LoVo (cell line): Measurements from ENCODE around the gene MPRIP.

Experiments used
- DNase-seq: peaks from one replicate; pipeline ENCODE4 v3.0.0-alpha.2; 2016; ENCODE audit warnings: low spot score

MPRIP gene

DNA sequence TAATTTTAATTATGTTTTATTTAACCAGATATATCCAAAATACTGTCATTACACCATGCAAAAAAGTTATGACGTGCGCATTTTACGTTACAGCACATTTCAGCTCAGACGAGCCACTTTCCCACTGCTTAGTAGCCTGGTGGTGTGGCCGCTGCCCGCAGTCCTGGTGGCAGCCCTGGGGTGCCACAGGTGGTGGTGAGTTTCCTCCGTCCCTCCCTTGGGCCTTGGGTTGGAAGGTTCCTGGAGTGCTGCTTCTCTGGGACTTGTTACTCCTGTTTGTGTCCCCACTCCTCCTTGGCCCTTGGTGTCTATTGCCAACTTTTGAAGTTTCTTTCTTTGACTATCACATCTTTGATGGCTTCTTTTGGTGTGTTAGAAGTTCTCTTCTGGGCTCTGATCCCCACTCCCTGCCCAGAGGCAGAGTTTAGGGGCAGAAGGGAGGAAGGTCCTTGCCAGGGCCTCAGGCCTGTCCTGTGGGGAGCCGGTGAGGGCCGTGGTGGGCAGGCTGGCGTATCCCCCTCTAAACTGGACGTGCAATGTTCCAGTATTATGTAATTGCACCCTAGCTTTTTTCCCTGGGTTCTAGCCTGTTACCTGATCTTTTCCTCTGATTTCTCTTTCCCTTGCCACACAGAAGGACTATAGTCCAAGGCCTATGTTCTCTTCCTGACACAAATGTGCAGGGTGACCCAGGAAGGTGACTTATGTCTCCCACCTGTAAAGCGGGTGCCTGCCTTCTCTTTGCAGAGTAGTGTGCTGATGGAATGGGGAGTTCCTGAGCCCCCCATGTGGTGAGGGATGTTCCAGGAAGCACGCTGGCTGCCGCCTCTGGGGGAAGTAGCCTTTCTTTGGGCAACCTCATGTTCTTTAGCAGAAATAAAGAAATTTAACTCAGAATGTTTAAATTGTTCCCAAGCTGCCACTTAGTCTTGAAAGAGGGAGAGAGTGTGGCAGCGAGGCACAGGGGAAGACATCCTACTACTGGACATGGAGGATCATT lies 8.4 kb downstream of the MPRIP start:
- DNase-seq, result no peak

DNA sequence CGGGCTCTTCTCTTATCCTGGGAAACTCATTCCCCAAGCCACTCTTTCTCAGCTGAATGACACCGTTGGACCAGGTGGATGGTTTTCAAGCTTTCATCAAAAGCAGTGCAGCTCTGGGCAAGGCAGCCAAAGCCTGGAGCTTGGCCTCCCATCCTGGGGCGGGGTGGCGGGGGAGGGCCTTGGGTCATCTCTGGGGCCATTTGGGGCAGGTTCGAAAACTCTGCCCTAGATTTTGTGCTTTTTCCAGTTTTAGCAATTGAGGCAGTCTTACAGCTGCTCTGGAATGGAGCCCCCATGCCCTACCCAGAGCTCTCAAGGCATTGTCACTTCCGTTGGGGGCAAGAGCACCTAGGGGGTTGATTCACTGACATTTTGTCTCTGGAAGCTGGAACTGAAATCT lies 9.1 kb downstream of the MPRIP start:
- DNase-seq, result no peak

DNA sequence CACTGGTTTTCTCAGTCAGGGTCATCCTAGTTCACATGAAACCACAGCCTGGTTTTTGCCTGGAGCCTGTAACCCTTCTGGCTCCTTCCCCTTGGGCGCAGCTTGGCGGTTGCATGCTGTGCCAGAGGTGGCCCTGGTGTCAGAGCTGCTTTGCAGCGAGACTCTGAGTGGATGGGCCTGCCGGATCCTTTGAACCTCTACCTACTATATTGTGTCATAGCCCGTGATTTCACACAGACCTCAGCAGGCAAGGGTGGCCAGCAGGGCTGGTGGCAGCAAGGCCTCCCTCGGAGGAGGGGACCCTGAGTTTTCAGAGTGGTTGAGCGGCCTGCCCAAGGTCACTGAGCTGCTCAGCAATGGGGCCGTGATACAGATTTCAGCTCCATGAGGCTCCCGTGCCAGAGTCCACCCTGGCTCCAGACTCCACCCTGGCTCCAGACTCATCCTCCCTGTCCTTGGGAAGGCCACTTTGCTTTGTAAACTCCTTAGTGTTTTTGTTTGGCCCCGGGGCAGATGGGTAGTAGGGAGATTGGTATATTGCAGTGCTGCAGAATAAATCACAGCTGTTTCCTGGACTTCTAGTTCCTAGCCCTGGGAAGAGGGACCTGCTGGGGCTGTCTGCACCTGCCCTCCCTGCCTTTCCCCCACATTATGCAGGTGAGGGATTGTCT lies 9.7 kb downstream of the MPRIP start:
- DNase-seq, result no peak

DNA sequence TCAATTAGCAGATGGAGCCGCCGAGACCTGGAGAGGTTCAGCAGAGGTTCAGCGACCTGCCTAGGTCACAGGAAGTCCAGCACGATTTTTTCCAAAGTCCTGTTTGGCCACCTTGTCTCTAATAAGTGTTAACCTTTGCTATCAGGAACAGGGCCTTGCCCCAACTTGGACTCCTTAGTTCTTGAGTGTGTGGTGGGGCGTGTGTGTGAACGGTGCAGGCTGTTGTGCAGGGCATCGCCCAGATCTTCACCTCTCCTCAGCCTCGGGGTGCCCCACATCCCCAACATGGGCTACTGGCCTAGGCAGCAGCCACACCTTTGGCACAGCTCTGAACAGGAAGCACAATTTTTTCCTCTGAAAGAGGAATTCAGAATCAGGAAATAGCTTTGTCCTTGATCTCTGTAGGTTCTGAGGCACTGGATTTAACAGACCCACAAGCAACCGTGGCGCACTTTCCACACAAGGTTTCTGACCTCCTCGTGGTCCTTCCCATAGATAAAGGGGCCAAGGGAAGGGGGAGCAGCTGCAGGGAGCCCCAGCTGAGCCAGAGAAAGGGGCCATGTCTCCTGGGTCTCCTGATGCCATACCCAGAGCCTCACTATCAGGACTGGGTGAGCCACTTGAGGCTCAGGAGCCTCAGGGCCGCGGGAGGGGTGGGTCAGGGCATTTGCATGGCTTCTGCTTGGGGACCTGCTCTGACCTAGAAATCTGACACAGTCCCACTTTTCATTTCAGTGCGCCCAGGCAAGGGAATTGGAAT lies 10.4 kb downstream of the MPRIP start:
- no peak for DNase-seq

DNA sequence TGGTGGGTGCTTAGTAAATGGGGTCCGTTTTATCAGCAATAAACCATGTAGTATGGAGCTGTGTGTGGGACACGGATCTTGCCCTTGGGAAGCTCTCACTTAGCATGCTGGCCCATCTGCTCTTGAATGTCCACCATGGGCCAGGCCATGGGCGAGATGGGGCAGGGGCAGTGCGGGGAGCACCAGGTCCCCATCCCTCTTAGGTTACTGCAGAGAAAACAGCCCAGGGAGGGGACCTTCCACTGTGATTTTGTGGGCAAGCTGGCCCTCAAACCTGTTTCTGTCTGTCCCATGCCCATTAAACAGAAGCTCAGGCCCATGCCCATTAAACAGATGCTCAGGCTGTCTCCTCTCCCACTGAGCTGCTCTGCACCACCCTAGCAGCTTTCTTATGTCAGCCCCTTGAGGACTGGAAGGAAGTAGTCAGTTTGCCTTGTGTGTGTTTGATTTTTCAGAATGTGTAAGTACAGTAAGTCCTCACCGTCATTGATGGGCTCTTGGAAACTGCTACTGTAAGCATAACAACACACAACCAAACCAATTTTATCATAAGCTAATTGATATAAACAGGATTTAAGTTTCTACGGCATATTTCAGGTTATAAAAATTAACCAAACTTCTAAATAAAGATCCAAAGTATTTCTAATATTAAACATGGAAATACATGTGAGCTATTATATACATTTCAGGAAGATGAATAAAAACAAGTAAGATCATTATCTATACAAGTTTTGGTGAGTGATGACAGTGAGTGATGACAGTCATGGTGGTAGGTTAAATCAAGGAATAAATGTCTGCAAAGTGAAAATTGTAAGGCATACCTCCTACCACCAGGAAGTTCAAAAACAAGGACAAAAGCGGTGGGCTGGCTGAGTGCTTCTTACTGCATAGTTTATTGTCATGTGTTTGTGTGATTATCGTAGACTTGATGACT lies 11.5 kb downstream of the MPRIP start:
- no peak for DNase-seq

DNA sequence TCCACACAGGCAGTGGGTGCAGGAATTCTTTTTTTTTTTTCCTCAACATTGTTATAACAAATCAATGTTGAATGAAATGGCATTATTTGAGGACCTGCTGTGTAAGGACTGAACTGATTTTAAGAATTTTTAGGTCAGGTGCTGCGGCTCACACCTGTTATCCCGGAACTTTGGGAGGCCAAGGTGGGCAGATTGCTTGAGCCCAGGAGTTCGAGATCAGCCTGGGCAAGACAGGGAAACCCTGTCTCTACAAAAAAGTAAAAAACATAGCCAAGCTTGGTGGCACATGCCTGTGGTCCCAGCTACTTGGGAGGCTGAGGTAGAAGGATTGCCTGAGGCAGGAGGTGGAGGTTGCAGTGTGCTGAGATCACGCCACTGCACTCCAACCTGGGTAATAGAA lies 12.4 kb downstream of the MPRIP start:
- DNase-seq, result no peak

DNA sequence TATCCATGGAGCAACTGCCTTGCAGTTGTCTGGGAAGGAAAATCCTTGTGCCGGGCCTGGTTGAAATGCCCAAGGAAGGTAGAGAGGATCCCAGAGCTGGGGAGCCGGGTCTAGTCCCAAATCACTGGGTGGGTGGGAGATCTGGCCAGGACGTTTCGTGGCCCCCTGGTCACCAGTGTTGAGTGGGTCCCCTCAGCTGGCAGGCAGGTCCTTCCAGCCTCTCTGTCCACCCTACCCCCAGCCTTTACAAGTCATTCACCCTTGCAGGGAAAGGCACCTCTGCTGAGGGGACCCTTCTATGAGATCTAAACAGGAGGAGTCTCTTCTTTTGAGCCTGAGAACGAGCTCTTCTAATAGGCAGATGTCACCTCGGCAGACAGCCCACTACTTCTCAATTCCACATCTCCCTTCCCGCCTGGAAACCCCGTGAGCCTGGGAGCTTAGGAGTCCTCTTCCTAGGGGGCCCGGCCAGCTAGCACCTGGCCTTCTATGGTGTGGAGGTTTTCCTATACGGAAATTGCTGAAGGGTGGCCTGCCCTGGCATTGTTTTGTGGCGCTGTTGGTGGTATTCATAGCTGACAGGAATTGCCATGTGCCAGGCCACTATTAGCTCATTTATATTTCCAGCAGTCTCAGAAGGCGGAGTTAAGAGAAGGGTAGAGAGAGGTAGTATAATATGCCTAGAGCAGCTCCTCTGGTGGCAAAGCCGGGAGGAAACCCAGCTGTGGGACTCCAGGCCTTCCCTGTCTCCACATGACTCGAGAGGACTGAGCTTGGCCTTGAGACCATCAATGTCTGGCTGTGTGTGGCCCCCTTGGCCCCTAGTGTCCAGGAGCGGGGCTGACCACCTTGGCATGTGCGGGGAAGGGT lies 13.3 kb downstream of the MPRIP start:
- no peak for DNase-seq

DNA sequence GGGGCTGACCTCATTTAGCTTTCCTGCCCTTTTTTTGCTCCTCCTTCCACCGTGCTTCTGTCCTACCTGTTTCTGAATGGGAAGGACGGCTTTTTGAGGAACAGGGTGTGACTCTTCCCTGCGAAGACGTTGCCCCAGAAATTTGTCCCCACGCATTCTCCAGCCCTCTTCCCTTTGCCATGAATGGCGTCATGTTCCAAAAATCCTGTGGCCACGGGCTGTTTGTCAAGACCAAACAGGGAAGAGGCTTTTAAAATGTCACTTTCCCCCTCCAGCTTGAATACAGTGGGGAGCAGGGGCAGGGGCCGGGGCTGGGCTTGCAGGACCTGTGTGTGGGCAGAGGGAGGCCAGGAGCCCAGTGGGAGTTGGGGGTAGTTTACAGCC lies 13.9 kb downstream of the MPRIP start:
- DNase-seq, result no peak

DNA sequence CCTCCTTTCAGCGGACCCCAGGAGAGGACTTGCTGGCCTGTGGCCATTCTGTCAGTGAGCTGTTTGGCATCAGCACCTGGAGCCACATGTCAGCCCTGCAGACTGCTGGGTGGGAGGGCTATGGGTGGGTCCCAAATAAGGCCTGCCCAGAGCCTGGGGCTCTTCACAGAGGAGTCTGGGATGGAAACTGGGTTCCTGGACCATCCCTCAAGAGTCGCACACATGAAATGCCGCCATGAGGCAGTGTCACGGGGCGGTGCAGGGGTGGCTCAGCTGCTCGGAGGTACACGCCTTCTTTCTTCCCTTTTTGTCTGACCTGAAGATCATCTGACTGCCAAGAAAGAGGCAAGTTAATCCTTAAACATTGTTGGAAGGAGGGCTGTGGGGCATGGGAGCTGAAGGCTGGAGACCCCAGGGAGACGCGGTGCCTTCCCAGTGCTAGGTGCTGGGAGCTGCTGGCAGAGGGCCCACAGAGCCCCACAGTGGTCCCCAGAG lies 14.8 kb downstream of the MPRIP start:
- no peak for DNase-seq

DNA sequence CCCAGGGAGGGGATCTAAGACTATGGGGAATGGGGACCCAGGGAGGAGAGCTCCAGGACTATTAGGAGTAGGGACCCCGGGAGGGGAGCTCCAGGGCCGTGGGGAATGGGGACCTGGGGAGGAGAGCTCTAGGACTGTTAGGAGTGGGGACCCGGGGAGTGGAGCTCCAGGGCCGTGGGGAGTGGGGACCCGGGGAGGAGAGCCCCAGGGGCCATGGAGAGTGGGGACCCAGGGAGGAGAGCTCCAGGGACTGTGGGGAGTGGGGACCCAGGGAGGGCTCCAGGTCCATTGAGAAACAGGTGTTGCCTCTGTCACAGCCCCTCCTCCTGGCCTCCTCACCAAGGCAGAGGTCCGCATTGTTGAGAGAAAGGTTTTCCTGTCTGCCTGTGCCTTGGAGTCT lies 16.0 kb downstream of the MPRIP start:
- DNase-seq, result no peak

DNA sequence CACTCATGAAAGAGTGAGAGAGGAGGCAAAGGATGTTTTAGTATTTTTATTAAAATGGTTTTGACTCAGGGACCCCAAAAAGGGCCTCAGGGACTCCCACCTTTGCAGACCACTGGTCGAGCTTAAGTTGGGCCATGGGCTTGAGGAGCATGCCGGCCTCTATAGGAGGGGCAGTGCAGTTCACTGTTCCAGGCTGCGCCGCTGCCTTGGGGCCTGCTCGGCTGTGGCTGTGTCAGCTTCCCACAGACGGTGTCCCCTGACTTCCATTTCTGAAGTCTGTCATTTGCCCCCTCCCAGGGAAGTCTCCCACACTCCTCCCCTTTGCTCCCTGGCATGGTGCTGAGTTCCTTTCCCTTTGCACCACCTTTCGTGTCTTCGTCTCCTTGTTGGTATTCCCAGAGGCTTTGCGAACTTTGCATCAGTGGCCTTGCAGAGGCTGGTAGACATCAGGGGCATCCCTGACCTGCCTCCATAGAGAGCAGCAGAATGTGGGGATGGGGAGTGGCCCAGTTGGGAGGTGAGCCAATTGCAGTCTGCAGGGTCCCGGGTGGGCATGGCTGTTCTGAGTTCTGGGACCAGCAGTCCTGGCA lies 17.1 kb downstream of the MPRIP start:
- DNase-seq, result no peak

DNA sequence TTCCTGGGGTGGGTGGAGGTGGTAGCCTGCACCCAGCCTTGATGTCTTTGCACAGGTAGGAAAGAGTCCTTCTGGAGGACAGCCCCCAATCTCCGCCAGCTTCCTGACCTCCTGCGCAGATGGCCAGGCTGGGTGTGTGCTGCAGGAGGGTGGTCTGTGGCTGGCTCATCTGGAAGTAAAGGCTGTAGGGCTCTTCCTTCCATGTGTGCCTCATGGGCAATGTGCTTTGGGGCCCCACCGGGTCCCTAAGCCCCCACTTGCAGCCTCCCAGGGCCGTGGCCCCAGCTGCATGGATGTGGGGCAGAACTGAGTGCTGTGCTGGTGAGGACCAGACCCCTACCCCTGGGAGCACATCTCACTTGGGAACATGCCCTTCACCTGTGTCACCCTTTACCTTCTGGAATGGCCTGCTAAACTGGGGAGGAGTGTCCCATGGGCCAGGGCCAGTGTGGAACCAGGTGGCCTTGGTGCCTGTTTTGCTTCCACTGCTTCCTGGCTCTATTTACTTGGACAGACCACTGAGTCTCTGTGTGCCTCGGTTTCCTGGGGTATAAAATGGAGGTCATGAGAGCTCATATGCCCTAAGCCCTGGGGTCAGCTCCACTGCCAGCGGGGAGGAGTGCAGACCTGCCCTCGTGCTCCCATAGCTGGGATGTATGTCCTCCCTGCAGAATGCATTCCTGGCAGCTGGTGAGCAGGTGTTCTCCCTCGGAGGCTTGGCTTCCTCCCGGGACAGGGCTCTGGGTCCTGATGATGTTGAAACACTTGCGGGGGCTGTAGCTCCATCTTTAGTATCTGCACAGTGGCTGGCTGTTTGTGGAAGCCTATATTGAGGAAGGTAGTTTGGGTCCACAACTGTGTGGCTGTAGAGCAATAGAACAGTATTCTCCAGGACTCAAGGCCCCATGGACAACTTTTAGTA lies 18.0 kb downstream of the MPRIP start:
- no peak for DNase-seq

DNA sequence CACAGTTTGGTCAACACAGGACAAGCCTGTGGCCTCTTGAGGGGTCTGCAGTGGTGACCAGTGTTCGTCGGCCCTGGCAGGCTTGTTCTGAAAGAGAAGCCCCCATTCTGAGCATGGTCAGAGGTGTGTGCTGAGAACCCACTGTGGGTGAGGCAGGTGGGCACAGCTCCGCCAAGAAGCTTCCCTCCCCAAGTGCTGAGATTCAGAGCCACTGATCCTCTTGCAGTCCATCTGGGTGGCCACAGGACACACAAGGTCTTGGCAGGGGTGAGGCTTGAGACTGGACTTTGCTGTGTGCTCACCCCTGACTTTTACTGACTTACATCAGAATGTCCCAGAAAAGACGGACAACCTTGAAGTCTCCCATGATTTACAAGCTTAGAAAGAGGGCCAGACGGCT lies 18.7 kb downstream of the MPRIP start:
- no peak for DNase-seq

DNA sequence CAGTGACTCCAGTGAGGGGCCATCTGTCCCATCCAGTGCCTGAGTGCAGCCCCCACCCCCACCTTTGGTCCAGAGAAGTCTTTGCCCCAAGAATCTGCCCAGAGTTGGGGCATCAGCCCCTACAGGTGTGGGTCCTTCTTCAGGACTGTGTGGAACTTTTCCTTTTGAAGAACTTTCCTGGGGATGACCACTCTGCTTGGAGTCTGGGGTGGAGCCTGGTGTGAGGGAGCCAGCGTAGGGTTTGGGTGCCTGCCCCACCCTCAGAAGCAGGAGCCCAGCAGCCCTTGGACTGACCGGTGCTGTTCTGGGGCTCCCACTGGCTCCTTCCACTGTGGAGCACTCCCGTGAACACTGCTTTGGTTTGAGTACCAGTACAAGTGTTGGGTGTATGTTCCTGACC lies 19.3 kb downstream of the MPRIP start:
- no peak for DNase-seq

DNA sequence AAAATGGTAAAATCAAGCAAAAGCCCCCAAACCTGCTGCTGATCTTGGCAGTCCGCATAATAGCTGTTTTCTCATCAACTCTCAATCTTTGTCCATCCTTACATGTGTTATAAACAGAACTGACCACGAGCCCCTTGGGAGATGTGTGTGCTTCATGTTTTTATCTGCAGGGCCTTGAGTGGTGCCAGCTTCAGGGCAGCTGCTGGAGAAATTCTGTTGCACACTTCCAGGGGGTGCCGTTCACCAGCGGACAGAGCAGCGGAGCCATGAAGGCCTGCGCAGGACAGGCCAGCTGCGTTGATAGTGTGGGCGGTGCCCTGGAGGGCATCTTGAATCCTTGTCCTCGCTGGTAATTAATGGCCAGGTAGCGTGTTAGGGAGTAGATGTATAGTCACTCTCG lies 20.1 kb downstream of the MPRIP start:
- DNase-seq, result no peak

DNA sequence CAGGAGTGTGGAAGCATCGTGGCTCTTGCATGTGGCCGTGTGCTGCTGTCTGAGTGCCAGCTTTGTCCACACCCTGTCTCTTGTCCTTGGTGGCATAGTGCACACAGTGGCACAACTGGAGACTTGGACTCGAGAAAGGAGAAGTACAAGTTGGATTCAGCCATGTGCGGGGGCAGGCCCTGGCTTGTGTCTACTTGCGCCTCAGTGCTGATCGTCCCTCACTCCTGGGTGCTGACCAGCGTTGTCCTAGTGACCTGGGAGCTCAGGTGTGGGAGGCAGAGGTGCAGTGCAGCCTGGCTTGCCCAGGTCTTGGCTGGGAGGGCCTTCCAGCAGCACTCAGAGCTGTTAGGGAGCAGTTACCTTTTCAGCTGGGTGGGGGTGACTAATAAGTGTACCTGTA lies 20.6 kb downstream of the MPRIP start:
- DNase-seq, result no peak

DNA sequence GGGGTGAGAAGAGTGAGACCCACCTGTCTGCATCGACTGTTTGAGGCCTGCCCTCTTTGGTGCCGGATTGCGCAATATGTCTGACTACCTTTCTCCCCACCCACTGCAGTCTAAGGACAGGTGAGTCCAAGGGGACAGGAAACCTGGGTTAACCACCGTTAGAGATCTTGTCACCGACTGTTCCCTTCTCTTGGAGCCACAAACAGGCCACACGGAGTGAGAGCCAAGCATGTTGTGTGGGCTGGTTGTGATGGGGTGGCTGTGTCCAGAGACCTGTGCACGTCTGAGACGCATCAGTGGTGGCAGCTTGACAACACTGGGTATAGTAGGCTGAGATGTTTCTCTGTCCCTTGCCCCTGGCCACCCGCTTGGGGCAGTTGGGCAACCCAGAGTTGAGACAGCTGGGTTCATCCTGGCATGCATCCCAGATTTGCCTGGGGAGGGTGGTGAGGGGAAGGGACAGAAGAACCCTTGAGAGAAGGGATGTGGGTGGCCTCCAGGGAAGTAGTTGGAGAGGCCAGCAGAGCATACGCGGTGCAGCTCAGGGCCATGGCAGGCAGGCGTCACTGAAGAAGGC lies 21.4 kb downstream of the MPRIP start:
- DNase-seq, result no peak

DNA sequence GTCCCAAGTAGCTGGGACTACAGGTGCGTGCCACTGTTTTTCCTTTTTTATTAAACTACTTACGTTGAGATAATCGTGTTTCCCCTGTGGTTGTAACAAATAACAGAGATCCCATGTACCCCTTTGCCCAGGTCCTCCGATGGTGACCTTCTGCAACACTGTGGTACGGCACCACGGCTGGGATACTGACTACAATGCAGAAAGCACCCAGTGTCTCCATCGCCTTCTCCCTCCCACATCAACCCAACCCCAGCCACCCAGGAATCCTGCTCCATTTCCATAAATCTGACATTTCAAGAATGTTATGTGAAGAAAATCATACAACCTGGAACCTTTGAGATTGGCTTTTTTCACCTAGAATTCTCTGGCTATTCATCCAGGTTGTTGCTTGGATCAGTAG lies 22.1 kb downstream of the MPRIP start:
- DNase-seq, result no peak

DNA sequence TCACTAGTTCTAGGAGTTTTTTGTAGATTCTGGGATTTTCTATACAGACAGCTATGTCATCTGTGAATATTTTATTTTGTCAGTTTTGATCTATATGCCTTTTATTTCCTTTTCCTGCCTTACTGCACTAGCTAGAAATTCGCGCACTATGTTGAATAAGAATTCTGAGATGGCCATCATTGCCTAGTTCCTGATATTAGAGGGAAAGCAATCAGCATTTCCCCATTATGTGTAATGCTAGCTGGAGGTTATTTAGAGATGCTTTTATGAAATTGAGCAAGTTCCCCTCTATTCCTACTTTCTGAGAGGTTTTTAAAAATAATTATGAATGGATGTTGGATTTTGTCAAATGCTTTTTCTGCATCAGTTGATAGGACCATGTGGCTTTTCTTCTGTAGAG lies 23.8 kb downstream of the MPRIP start:
- no peak for DNase-seq
